HepG2 (cell line): ENCODE results near the gene UPK1A. TPM values are rescaled to one million over a fixed set of nuclear protein-coding genes. Genes with fewer than 3 reads are reported as not detected.

Experiments used
- CREM ChIP-seq, 2 experiments: sonication (generic) in 1 of 2; formaldehyde crosslinking in 1 of 2; IDR thresholded peaks; 2 replicates each; pipeline versions ENCODE4 v1.4.0 to v1.6.1; 2016 to 2020; ENCODE audit warnings: antibody characterized with exemption in 1 of 2, mild to moderate bottlenecking in 1 of 2, missing genetic modification reagents in 1 of 2
- ELK4 ChIP-seq: sonication (generic); formaldehyde crosslinking; IDR thresholded peaks from 2 replicates; pipeline ENCODE4 v1.9.0; 2021; ENCODE audit warnings: missing genetic modification reagents, borderline replicate concordance
- GPBP1L1 ChIP-seq: sonication (generic); formaldehyde crosslinking; IDR thresholded peaks from 2 replicates; pipeline ENCODE4 v1.5.0; 2020; ENCODE audit warnings: mild to moderate bottlenecking, missing genetic modification reagents
- IRX3 ChIP-seq: sonication (generic); formaldehyde crosslinking; IDR thresholded peaks from 2 replicates; pipeline ENCODE4 v1.8.1; 2023; ENCODE audit warnings: mild to moderate bottlenecking, low read depth, missing genetic modification reagents, borderline replicate concordance
- KLF9 ChIP-seq: IDR thresholded peaks from 2 replicates; pipeline ENCODE4 v1.6.1; 2016; ENCODE audit warnings: low read depth
- NR2C2 ChIP-seq: sonication (generic); formaldehyde crosslinking; IDR thresholded peaks from 2 replicates; pipeline ENCODE4 v1.4.0; 2020; ENCODE audit warnings: missing genetic modification reagents, mild to moderate bottlenecking, moderate library complexity, borderline replicate concordance
- RELA ChIP-seq: sonication (generic); formaldehyde crosslinking; IDR thresholded peaks from 2 replicates; pipeline ENCODE4 v1.4.0; 2020; ENCODE audit warnings: missing genetic modification reagents
- SKI ChIP-seq: fragments of 450-650 bp; IDR thresholded peaks from one replicate; pipeline ENCODE4 v1.6.1; 2018; ENCODE audit warnings: mild to moderate bottlenecking; ENCODE audit not compliant: partially characterized antibody
- SMARCE1 ChIP-seq: fragments of 450-650 bp; IDR thresholded peaks from 2 replicates; pipeline ENCODE4 v1.6.1; 2017; ENCODE audit warnings: borderline replicate concordance
- U2AF2 ChIP-seq: fragments of 200-400 bp; formaldehyde crosslinking; IDR thresholded peaks from 2 replicates; pipeline ENCODE4 v1.6.1; 2017; ENCODE audit warnings: low read depth, mild to moderate bottlenecking, low read length
- UBTF ChIP-seq: sonication (generic); formaldehyde crosslinking; IDR thresholded peaks from 2 replicates; pipeline ENCODE4 v1.4.0; 2020; ENCODE audit warnings: mild to moderate bottlenecking, missing genetic modification reagents
- ZMYM2 ChIP-seq: sonication (generic); formaldehyde crosslinking; IDR thresholded peaks from 2 replicates; pipeline ENCODE4 v1.8.0; 2022; ENCODE audit warnings: mild to moderate bottlenecking, missing genetic modification reagents
- ZNF160 ChIP-seq: sonication (generic); formaldehyde crosslinking; IDR thresholded peaks from 2 replicates; pipeline ENCODE4 v1.8.0; 2022; ENCODE audit warnings: mild to moderate bottlenecking, inconsistent platforms, missing genetic modification reagents
- ZNF275 ChIP-seq: sonication (generic); formaldehyde crosslinking; IDR thresholded peaks from 2 replicates; pipeline ENCODE4 v1.8.0; 2022; ENCODE audit warnings: missing genetic modification reagents, mild to moderate bottlenecking, inconsistent platforms, borderline replicate concordance
- ZNF549 ChIP-seq: sonication (generic); formaldehyde crosslinking; IDR thresholded peaks from 2 replicates; pipeline ENCODE4 v1.5.0; 2020; ENCODE audit warnings: missing genetic modification reagents
- ZNF563 ChIP-seq: sonication (generic); formaldehyde crosslinking; IDR thresholded peaks from 2 replicates; pipeline ENCODE4 v1.8.0; 2022; ENCODE audit warnings: mild to moderate bottlenecking, moderate library complexity, missing genetic modification reagents
- ZNF609 ChIP-seq: sonication (generic); formaldehyde crosslinking; IDR thresholded peaks from 2 replicates; pipeline ENCODE4 v1.4.0; 2020; ENCODE audit warnings: mild to moderate bottlenecking, missing genetic modification reagents, borderline replicate concordance
- polyA plus RNA-seq, 8 experiments: library from polyadenylated mRNA; depleted of rRNA in 3 of 8; stranded (reverse) in 7 of 8; unstranded in 1 of 8; fragments of >200 nt; fragmentation: Illumina TruSeq in 4 of 8; extraction: Trizol in 4 of 8; gene quantifications; 2 replicates each; pipeline versions ENCODE4 v1.2.1 to v1.2.3, GENCODE V29; 2011 to 2016; ENCODE audit warnings: low read depth in 4 of 8, missing spikeins in 1 of 8, mixed read lengths in 1 of 8; ENCODE audit not compliant: insufficient read depth in 1 of 8
- total RNA-seq, 5 experiments: library from RNA; depleted of rRNA; stranded (reverse); fragments of >200 nt; fragmentation: Illumina TruSeq; extraction: Trizol; gene quantifications; 2 replicates each; pipeline ENCODE4 v1.2.3, GENCODE V29; 2016; ENCODE audit warnings: low read depth in 1 of 5

UPK1A gene
- total and polyA plus RNA-seq, 2 of the 13 experiments (the other 11 are each of a cell fraction or from before 2014, with no cell fraction given): 2.9 TPM; not detected in 1

GRCh38 chr19:35715981-35716800, 49.9 kb downstream of the UPK1A start (continued):
- TF ChIP-seq UBTF (CRISPR knock-in tag) (peak; percentile 88), GPBP1L1 (CRISPR knock-in tag) (no peak), KLF9 (CRISPR knock-in tag) (no peak), ZNF160 (no peak), ELK4 (CRISPR knock-in tag) (no peak), CREM (IDR thresholded peaks at IDR 0.05) (no peak), CREM (CRISPR knock-in tag; IDR thresholded peaks at IDR 0.05) (no peak), IRX3 (CRISPR knock-in tag) (no peak), NR2C2 (CRISPR knock-in tag) (no peak), ZMYM2 (CRISPR knock-in tag) (no peak), ZNF563 (CRISPR knock-in tag) (no peak; the same call in 1 of the 2 replicates), SKI (no peak), ZNF549 (no peak), ZNF609 (no peak), RELA (CRISPR knock-in tag) (no peak), ZNF275 (CRISPR knock-in tag) (no peak), SMARCE1 (no peak), U2AF2 (no peak)
